Measurements from ENCODE around the gene ATG13.

DNA sequence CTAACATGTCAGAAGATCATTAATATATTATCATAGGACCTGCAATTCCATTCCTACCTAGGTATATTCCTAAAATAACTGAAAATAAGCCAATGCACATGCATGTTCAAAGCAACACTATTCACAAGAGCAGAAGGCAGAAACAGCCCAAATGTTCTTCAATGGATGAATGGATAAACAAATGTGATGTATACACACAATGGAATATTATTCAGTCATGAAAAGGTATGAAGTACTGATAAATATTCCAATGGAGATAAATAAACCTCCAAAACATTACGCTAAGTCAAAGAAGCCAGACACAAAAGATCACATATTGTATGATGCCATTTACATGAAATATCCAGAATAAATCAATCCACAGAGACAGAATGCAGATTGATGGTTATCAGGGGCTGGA is 40.3 kb upstream of the ATG13 start:
- no peak for TF ChIP-seq ZBTB7A (IDR thresholded peaks at IDR 0.05; ENCODE audit: low read depth)
- no peak for TF ChIP-seq TAF1 (IDR thresholded peaks at IDR 0.05; ENCODE audit: low read depth)
- no peak for TF ChIP-seq MAX (IDR thresholded peaks at IDR 0.05)
- no peak for TF ChIP-seq RAD21 (IDR thresholded peaks at IDR 0.05; ENCODE audit: low read depth)
- TF ChIP-seq CREB1 (IDR thresholded peaks at IDR 0.05; ENCODE audit: low read depth), result no peak
- no peak for TF ChIP-seq NFIC (IDR thresholded peaks at IDR 0.05)
- TF ChIP-seq, protein P1, sequence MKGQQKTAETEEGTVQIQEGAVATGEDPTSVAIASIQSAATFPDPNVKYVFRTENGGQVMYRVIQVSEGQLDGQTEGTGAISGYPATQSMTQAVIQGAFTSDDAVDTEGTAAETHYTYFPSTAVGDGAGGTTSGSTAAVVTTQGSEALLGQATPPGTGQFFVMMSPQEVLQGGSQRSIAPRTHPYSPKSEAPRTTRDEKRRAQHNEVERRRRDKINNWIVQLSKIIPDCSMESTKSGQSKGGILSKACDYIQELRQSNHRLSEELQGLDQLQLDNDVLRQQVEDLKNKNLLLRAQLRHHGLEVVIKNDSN (IDR thresholded peaks at IDR 0.05), result no peak
- TF ChIP-seq EP300 (IDR thresholded peaks at IDR 0.05; ENCODE audit: borderline replicate concordance), result no peak
- TF ChIP-seq REST (IDR thresholded peaks at IDR 0.05; ENCODE audit: low read depth), result no peak
- no peak for TF ChIP-seq YY1 (IDR thresholded peaks at IDR 0.05; ENCODE audit: low read depth)
- no peak for TF ChIP-seq FOXM1 (IDR thresholded peaks at IDR 0.05; ENCODE audit: borderline replicate concordance, low read depth)
- no peak for TF ChIP-seq TCF12 (IDR thresholded peaks at IDR 0.05; ENCODE audit: low read depth)
- TF ChIP-seq EGR1 (IDR thresholded peaks at IDR 0.05), result no peak
